Occipital lobe (tissue), 2 donors: ENCODE measurements around the gene RBFOX1. TPM values are rescaled to one million over a fixed set of nuclear protein-coding genes. Genes with fewer than 3 reads are reported as not detected.

ENCODE experiments used
- small RNA-seq: library from RNA; depleted of rRNA; stranded (forward); fragments of <200 nt; gene quantifications from one replicate; pipeline ENCODE3, GENCODE V24; 2014
- total RNA-seq: library from RNA; depleted of rRNA; stranded (reverse); fragments of >200 nt; gene quantifications from one replicate; pipeline ENCODE4 v1.2.3, GENCODE V29; 2014

Gene RBFOX1
- total RNA-seq, 1 donor from 2014 or later = 78.0 TPM

Small RNA genes within 50 kb of the gene (small RNA-seq; reads per million reads assigned to genes)
- gene RF00537 = not detected
- gene RF00561 = not detected
